SK-N-SH treated with all-trans-retinoic acid at 6 μM for 48 hours (cell line): ENCODE results near the gene WIPI1.

ENCODE experiments used
- ATAC-seq: fragments of 200-7000 bp; cut with Tn5 transposase; 3 replicates; pipeline ENCODE4 v1.9.1; 2020; ENCODE audit warnings: mild to moderate bottlenecking, moderate library complexity
- ARNTL ChIP-seq: fragments of 450-650 bp; formaldehyde crosslinking; IDR thresholded peaks from 2 replicates; pipeline ENCODE4 v1.5.0; 2020; ENCODE audit warnings: low read depth, mild to moderate bottlenecking, moderate library complexity, borderline replicate concordance
- BACH2 ChIP-seq: fragments of 250-450 bp; sonication (Bioruptor Pico); IDR thresholded peaks from 2 replicates; pipeline ENCODE4 v1.9.0; 2021; ENCODE audit warnings: mild to moderate bottlenecking, borderline replicate concordance
- CREB5 ChIP-seq: fragments of 250-450 bp; sonication (Bioruptor Pico); IDR thresholded peaks from 2 replicates; pipeline ENCODE4 v1.5.1; 2020; ENCODE audit warnings: low read depth, mild to moderate bottlenecking, moderate library complexity
- CSDC2 ChIP-seq: fragments of 250-450 bp; sonication (Bioruptor Pico); IDR thresholded peaks from 2 replicates; pipeline ENCODE4 v1.5.0; 2020; ENCODE audit warnings: mild to moderate bottlenecking, moderate library complexity
- CSRNP3 ChIP-seq: fragments of 250-450 bp; sonication (Bioruptor Pico); IDR thresholded peaks from 2 replicates; pipeline ENCODE4 v1.5.1; 2021; ENCODE audit warnings: mild to moderate bottlenecking, moderate library complexity
- ESRRG ChIP-seq: fragments of 250-450 bp; sonication (Bioruptor Pico); IDR thresholded peaks from 2 replicates; pipeline ENCODE4 v1.6.1; 2021; ENCODE audit warnings: mild to moderate bottlenecking
- GLIS3 ChIP-seq: fragments of 250-450 bp; sonication (Bioruptor Pico); IDR thresholded peaks from 2 replicates; pipeline ENCODE4 v1.5.0; 2020; ENCODE audit warnings: mild to moderate bottlenecking, moderate library complexity
- ISL1 ChIP-seq: fragments of 250-450 bp; sonication (Bioruptor Pico); IDR thresholded peaks from 2 replicates; pipeline ENCODE4 v2.1.2; 2022; ENCODE audit warnings: mild to moderate bottlenecking, moderate library complexity
- OSR1 ChIP-seq: fragments of 250-450 bp; sonication (Bioruptor Pico); IDR thresholded peaks from 2 replicates; pipeline ENCODE4 v1.8.0; 2022; ENCODE audit warnings: moderate library complexity, mild to moderate bottlenecking, inconsistent platforms
- POU6F1 ChIP-seq: fragments of 250-450 bp; sonication (Bioruptor Pico); IDR thresholded peaks from 2 replicates; pipeline ENCODE4 v1.8.0; 2021; ENCODE audit warnings: low read depth, mild to moderate bottlenecking, moderate library complexity, borderline replicate concordance
- PPARA ChIP-seq: fragments of 250-450 bp; sonication (Bioruptor Pico); IDR thresholded peaks from 2 replicates; pipeline ENCODE4 v1.5.0; 2020; ENCODE audit warnings: mild to moderate bottlenecking, borderline replicate concordance
- RARB ChIP-seq: fragments of 250-450 bp; sonication (Bioruptor Pico); IDR thresholded peaks from 2 replicates; pipeline ENCODE4 v1.8.0; 2021; ENCODE audit warnings: mild to moderate bottlenecking, moderate library complexity
- SNAI2 ChIP-seq: fragments of 250-450 bp; sonication (Bioruptor Pico); IDR thresholded peaks from 2 replicates; pipeline ENCODE4 v1.5.0; 2020; ENCODE audit warnings: mild to moderate bottlenecking, moderate library complexity
- TCF4 ChIP-seq: fragments of 250-450 bp; sonication (Bioruptor Pico); IDR thresholded peaks from 2 replicates; pipeline ENCODE4 v1.8.0; 2021; ENCODE audit warnings: mild to moderate bottlenecking, moderate library complexity, borderline replicate concordance
- TOX ChIP-seq: fragments of 250-450 bp; sonication (Bioruptor Pico); IDR thresholded peaks from 2 replicates; pipeline ENCODE4 v1.8.0; 2021; ENCODE audit warnings: mild to moderate bottlenecking, moderate library complexity, borderline replicate concordance
- TSHZ2 ChIP-seq: fragments of 250-450 bp; sonication (Bioruptor Pico); IDR thresholded peaks from 2 replicates; pipeline ENCODE4 v1.5.0; 2020; ENCODE audit warnings: mild to moderate bottlenecking, moderate library complexity
- ZC3H10 ChIP-seq: fragments of 250-450 bp; sonication (Bioruptor Pico); IDR thresholded peaks from 2 replicates; pipeline ENCODE4 v1.5.1; 2021; ENCODE audit warnings: mild to moderate bottlenecking, moderate library complexity
- ZFP3 ChIP-seq: fragments of 250-450 bp; sonication (Bioruptor Pico); IDR thresholded peaks from 2 replicates; pipeline ENCODE4 v1.5.0; 2020; ENCODE audit warnings: mild to moderate bottlenecking, moderate library complexity
- ZFP30 ChIP-seq: fragments of 450-650 bp; formaldehyde crosslinking; IDR thresholded peaks from 2 replicates; pipeline ENCODE4 v1.5.0; 2022; ENCODE audit warnings: mild to moderate bottlenecking, moderate library complexity
- ZNF565 ChIP-seq: fragments of 450-650 bp; formaldehyde crosslinking; conservative IDR thresholded peaks from 2 replicates; pipeline ENCODE4 v1.5.0; 2020; ENCODE audit warnings: low read depth, mild to moderate bottlenecking, moderate library complexity
- ZNF70 ChIP-seq: fragments of 450-650 bp; formaldehyde crosslinking; IDR thresholded peaks from 2 replicates; pipeline ENCODE4 v1.5.0; 2020; ENCODE audit warnings: mild to moderate bottlenecking, moderate library complexity
- ZNF8 ChIP-seq: fragments of 450-650 bp; formaldehyde crosslinking; IDR thresholded peaks from 2 replicates; pipeline ENCODE4 v1.5.0; 2020; ENCODE audit warnings: mild to moderate bottlenecking, moderate library complexity

Gene WIPI1

GRCh38 chr17:68441070-68441770 is 16.1 kb downstream of the WIPI1 start:
- TF ChIP-seq CREB5 (CRISPR knock-in tag): no peak
- TF ChIP-seq OSR1 (CRISPR knock-in tag): no peak
- TF ChIP-seq ZFP30 (CRISPR knock-in tag): no peak
- no peak for ATAC-seq

GRCh38 chr17:68440526-68440925 is 16.8 kb downstream of the WIPI1 start:
- no peak for ATAC-seq
- no peak for TF ChIP-seq TSHZ2
- no peak for TF ChIP-seq SNAI2 (CRISPR knock-in tag)
- no peak for TF ChIP-seq PPARA (CRISPR knock-in tag)
- no peak for TF ChIP-seq ZNF565
- TF ChIP-seq ZC3H10 (CRISPR knock-in tag): no peak
- no peak for TF ChIP-seq BACH2
- TF ChIP-seq RARB (CRISPR knock-in tag): no peak
- no peak for TF ChIP-seq ZFP30 (CRISPR knock-in tag)
- TF ChIP-seq CSDC2: no peak
- TF ChIP-seq ZNF8 (CRISPR knock-in tag): no peak
- TF ChIP-seq CREB5 (CRISPR knock-in tag): no peak

GRCh38 chr17:68439656-68440290 is 17.5 kb downstream of the WIPI1 start:
- TF ChIP-seq POU6F1 (no peak), CSDC2 (no peak), PPARA (CRISPR knock-in tag) (no peak), ZNF70 (CRISPR knock-in tag) (no peak), ISL1 (CRISPR knock-in tag) (no peak), ZC3H10 (CRISPR knock-in tag) (no peak), OSR1 (CRISPR knock-in tag) (no peak), TOX (CRISPR knock-in tag) (no peak), TSHZ2 (no peak), SNAI2 (CRISPR knock-in tag) (no peak), ESRRG (CRISPR knock-in tag) (no peak), BACH2 (no peak), TCF4 (CRISPR knock-in tag) (no peak), ZFP3 (CRISPR knock-in tag) (no peak), ZFP30 (CRISPR knock-in tag) (no peak), ZNF565 (no peak), CSRNP3 (CRISPR knock-in tag) (no peak), GLIS3 (CRISPR knock-in tag) (no peak), ARNTL (CRISPR knock-in tag) (no peak), CREB5 (CRISPR knock-in tag) (no peak)
- ATAC-seq: no peak
